ENCODE data around the gene EIF4EBP2.

Gene EIF4EBP2

DNA sequence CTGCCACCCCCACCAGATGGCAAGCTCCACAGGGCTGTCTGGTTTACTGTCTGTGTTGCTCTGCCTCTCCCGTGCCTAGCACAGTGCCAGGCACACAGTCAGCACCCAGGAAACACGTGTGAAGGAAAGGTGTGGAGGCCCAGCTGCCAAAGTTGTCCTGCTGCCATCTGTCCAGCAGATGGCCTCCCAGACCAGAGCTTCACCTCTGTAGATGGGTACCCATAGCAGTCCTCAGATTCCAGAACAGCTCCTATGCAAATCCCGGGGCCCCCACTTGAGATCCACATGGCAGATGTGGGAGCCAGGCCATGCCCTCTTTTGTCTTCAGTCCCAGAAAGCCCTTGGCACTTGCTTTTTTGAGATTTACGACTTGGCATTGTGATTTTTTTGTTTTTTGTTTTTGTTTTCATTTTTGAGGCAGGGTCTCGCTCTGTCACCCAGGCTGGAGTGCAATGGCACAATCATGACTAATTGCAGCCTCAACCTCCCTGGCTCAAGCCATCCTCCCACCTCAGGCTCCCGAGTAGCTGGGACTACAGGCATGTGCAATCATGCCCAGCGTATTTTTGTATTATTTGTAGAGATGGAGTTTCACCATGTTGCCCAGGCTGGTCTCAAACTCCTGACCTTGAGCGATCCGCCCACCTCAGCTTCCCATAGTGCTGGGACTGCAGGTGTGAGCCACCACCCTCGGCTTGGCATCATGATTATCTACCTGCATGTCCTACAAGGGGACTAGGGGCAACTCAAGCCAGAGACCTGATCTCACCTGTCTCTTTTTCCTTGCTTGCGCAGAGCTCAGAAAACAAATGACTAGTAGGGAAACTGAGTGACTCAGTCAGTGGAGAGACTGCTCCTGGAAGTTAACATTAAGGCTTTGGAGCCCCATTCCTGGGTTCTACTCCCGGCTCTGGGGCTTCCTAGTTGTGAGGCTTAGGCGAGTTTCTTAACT, 57.7 kb downstream of the EIF4EBP2 start:
- TF ChIP-seq, protein P1, sequence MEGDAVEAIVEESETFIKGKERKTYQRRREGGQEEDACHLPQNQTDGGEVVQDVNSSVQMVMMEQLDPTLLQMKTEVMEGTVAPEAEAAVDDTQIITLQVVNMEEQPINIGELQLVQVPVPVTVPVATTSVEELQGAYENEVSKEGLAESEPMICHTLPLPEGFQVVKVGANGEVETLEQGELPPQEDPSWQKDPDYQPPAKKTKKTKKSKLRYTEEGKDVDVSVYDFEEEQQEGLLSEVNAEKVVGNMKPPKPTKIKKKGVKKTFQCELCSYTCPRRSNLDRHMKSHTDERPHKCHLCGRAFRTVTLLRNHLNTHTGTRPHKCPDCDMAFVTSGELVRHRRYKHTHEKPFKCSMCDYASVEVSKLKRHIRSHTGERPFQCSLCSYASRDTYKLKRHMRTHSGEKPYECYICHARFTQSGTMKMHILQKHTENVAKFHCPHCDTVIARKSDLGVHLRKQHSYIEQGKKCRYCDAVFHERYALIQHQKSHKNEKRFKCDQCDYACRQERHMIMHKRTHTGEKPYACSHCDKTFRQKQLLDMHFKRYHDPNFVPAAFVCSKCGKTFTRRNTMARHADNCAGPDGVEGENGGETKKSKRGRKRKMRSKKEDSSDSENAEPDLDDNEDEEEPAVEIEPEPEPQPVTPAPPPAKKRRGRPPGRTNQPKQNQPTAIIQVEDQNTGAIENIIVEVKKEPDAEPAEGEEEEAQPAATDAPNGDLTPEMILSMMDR (conservative IDR thresholded peaks at IDR 0.05; ENCODE audit: low read depth), result peak; percentile 84
- peak overlapping the region; percentile 68 for H3K27ac ChIP-seq
- DNase-seq (ENCODE audit: low spot score), result peak; percentile 85
- ChIA-PET POLR2A (ENCODE audit: low non-redundant PET) (no interaction called here), CTCF (interaction anchor here (0.5 to 3.0 kb wide), 35 partner anchors 9 to 817 kb away, joined by 3 to 67 read pairs (median 4); no protein-coding TSS in a partner anchor)

GRCh38 chr10:70462349-70462984, 58.5 kb downstream of the EIF4EBP2 start:
- H3K27ac ChIP-seq, result peak overlapping the region; percentile 68
- DNase-seq (ENCODE audit: low spot score), result no peak
- CTCF ChIA-PET, result interaction anchor here (1.1 to 3.0 kb wide), 8 partner anchors 14 to 77 kb away, joined by 3 to 67 read pairs (median 4); no protein-coding TSS in a partner anchor
- POLR2A ChIA-PET (ENCODE audit: low non-redundant PET), result no interaction called here
- TF ChIP-seq, protein P1 (conservative IDR thresholded peaks at IDR 0.05; ENCODE audit: low read depth), result no peak

GRCh38 chr10:70465278-70465677, 61.3 kb downstream of the EIF4EBP2 start:
- DNase-seq (ENCODE audit: low spot score), result no peak
- ChIA-PET POLR2A (ENCODE audit: low non-redundant PET) (no interaction called here), CTCF (interaction anchor here (1.1 kb wide), 1 partner anchor 14 kb away, joined by 5 read pairs; no protein-coding TSS in a partner anchor)
- TF ChIP-seq, protein P1 (conservative IDR thresholded peaks at IDR 0.05; ENCODE audit: low read depth), result no peak
- no peak overlapping the region for H3K27ac ChIP-seq

DNA sequence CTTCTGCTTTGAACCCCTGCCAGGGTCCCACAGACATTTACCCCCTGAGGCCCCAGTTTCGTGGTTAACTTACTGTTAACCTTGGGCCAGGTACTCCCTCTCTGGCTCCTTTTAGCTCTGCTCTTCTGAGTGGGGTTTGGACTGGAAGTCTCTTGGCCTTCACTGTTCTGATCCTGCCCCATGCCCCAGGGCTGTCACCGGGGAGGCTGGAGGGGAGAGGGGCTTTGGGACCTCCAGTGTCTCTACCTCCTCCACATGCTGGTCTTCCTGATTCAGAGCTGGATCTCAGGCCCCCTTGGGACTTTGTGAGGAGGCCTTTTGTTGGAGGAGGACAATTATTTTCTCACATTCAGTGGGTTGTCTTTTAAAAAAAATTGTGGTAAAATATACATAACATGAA, 61.9 kb downstream of the EIF4EBP2 start:
- ChIA-PET POLR2A (ENCODE audit: low non-redundant PET) (no interaction called here), CTCF (interaction anchor here (1.1 kb wide), 1 partner anchor 13 kb away, joined by 5 read pairs; no protein-coding TSS in a partner anchor)
- no peak for DNase-seq (ENCODE audit: low spot score)
- TF ChIP-seq, protein P1 (conservative IDR thresholded peaks at IDR 0.05; ENCODE audit: low read depth), result no peak
- no peak overlapping the region for H3K27ac ChIP-seq

DNA sequence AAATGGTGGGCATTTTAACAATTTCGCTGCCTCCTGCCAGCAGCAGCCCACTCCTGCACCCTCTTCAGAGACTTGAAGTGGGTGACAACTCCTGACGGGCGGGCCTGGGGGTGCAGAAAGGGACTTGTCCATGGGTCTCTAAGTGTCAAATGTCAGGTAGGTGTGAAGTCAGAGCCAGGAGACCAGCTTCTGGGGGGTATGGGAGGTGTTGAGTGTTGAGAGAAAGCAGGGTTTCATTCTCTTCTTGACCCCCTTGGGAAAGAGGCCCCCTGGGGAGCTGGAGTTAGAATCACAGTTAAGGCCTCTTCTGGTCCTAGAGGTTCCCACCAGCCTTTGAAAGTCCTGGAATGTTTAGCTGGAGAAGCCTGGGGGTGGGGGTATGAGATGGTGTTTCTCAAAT, 63.0 kb downstream of the EIF4EBP2 start:
- ChIA-PET CTCF (interaction anchor here (0.6 to 0.7 kb wide), 2 partner anchors 435 to 508 kb away, joined by 3 read pairs; no protein-coding TSS in a partner anchor), POLR2A (ENCODE audit: low non-redundant PET) (no interaction called here)
- TF ChIP-seq, protein P1 (conservative IDR thresholded peaks at IDR 0.05; ENCODE audit: low read depth), result no peak
- DNase-seq (ENCODE audit: low spot score), result no peak
- H3K27ac ChIP-seq, result no peak overlapping the region

GRCh38 chr10:70472799-70473454, 69.0 kb downstream of the EIF4EBP2 start:
- TF ChIP-seq, protein P1 (conservative IDR thresholded peaks at IDR 0.05; ENCODE audit: low read depth), result no peak
- ChIA-PET CTCF (interaction anchor here (0.8 kb wide), 1 partner anchor 11 kb away, joined by 4 read pairs; no protein-coding TSS in a partner anchor), POLR2A (ENCODE audit: low non-redundant PET) (no interaction called here)
- no peak for DNase-seq (ENCODE audit: low spot score)
- H3K27ac ChIP-seq, result no peak overlapping the region
